Ovary (tissue), 9 donors: ENCODE data around the gene FAM53B. TPM values are rescaled to one million over a fixed set of nuclear protein-coding genes. Genes with fewer than 3 reads are reported as not detected.

Source experiments
- DNase-seq, 5 donors: peaks; one replicate each; pipeline ENCODE4 v3.0.0-alpha.2; 2019 to 2020
- H3K27ac ChIP-seq, 2 donors: fragments of 200-600 bp; one replicate each; pipeline versions ENCODE4 v1.5.1 to v1.8.0; 2019 to 2022
- H3K27me3 ChIP-seq: fragments of 200-600 bp; one replicate; pipeline ENCODE4 v1.8.0; 2022
- H3K36me3 ChIP-seq: fragments of 200-600 bp; sonication (generic); one replicate; pipeline ENCODE4 v1.5.1; 2019
- H3K4me1 ChIP-seq: one replicate; pipeline ENCODE4 v1.8.1; 2013; ENCODE audit warnings: mild to moderate bottlenecking, moderate library complexity; ENCODE audit not compliant: insufficient read depth
- H3K4me3 ChIP-seq: fragments of 200-600 bp; sonication (generic); one replicate; pipeline ENCODE4 v1.5.1; 2017
- H3K9me3 ChIP-seq, 2 donors: fragments of 200-600 bp in 1 of 2; sonication (generic) in 1 of 2; one replicate each; pipeline versions ENCODE4 v1.5.1 to v1.8.1; 2013 to 2019; ENCODE audit warnings: mild to moderate bottlenecking in 1 of 2, moderate library complexity in 1 of 2
- CTCF ChIP-seq, 3 donors: fragments of 450-650 bp in 2 of 3; fragments of 200-600 bp in 1 of 3; IDR thresholded peaks; one replicate each; pipeline versions ENCODE4 v1.5.1 to v1.8.0; 2016 to 2022; ENCODE audit warnings: antibody characterized with exemption in 3 of 3, mild to moderate bottlenecking in 1 of 3
- EP300 ChIP-seq: sonication (generic); formaldehyde crosslinking; IDR thresholded peaks from one replicate; pipeline ENCODE4 v1.6.1; 2017; ENCODE audit warnings: antibody characterized with exemption
- POLR2A ChIP-seq: fragments of 450-650 bp; IDR thresholded peaks from one replicate; pipeline ENCODE4 v1.6.1; 2017; ENCODE audit warnings: antibody characterized with exemption, mild to moderate bottlenecking, moderate library complexity
- WGBS, 3 donors: extraction: QIAGEN DNeasy Blood & Tissue Kit in 1 of 3; methylation state at CpG; one replicate each; pipeline versions ENCODE4 v1.1.5 to v1.1.7; 2013 to 2017; 5-methylcytosine and 5-hydroxymethylcytosine counted together
- intact Hi-C, 4 donors: fragments of 100-400 bp; cut with DNase I; formaldehyde crosslinking; loops; one replicate each; pipeline versions ENCODE4 v1.11.0 to v1.15.1; 2022 to 2023
- polyA plus RNA-seq, 2 donors: library from polyadenylated mRNA; stranded (reverse); fragments of 200-250 nt in 1 of 2; fragments of 350-450 nt in 1 of 2; fragmentation: Illumina TruSeq in 1 of 2; extraction: RNeasy Lipid Tissue Mini Kit (QIAGEN cat#74804) in 1 of 2; gene quantifications; one replicate each; pipeline ENCODE4 v1.2.3, GENCODE V29; 2013 to 2014
- total RNA-seq, 7 donors: library from RNA; depleted of rRNA in 2 of 7; stranded (reverse); fragments of >200 nt in 2 of 7; fragmentation: NEBNext Ultra II Directional in 3 of 7; extraction: Animal tissue kit (Norgen Biotek cat#: 25700) in 3 of 7; gene quantifications; one replicate each; pipeline versions ENCODE4 v1.1.0 to v1.2.4, GENCODE V29; 2016 to 2023
- donor health status: DM: no; HTN: no; CAD: no; lungs with moderate emphysema.
- donor health status: DM: no; HTN: no; CAD: no.
- donor health status: Bipolar disorder and iron deficiency.
- donor health status: DM: yes; HTN: yes; CAD: no.
- donor health status: DM: no; HTN: no; CAD: no.
- donor health status: DM: yes; HTN: yes; CAD: no.

Gene FAM53B
- total and polyA plus RNA-seq, 9 donors, result 9.7 to 77.6 (median 45.5) TPM

GRCh38 chr10:124745252-124745651 is 1.1 kb upstream of the FAM53B start:
- Histone ChIP-seq H3K9me3 (no peaks in the 10 kb centered on the region), H3K4me1 (peaks cover 10% of the 10 kb centered on the region), H3K27ac (peak overlapping the region in 1 of 2 donors; percentile 78), H3K4me3 (no peak overlapping the region), H3K27me3 (no peaks in the 10 kb centered on the region), H3K36me3 (no peaks in the 10 kb centered on the region)
- WGBS, 3 donors, result 44 to 54% (median 46%) methylated on average over 4 of the region's 4 CpGs
- intact Hi-C loops, result loop anchor here in 1 of 4 donors (2.0 kb wide), 1 partner anchor 214 kb away; no protein-coding TSS in a partner anchor
- no peak for DNase-seq
- TF ChIP-seq CTCF (IDR thresholded peaks at IDR 0.05) (no peak), EP300 (no peak), POLR2A (no peak)

- Histone ChIP-seq H3K4me3 (peak overlapping the region; percentile 72), H3K4me1 (peaks cover 17% of the 10 kb centered on the region), H3K27ac (peak overlapping the region; percentile 64 to 78), H3K27me3 (no peaks in the 10 kb centered on the region), H3K36me3 (no peaks in the 10 kb centered on the region), H3K9me3 (no peaks in the 10 kb centered on the region)
- WGBS, 3 donors, result 0 to 1% (median 0%) methylated on average over 74 to 101 of the region's 101 CpGs
- intact Hi-C loops, result loop anchor here (2.0 to 5.0 kb wide), 6 partner anchors 41 to 213 kb away; no protein-coding TSS in a partner anchor
- DNase-seq, result peak in 4 of 5 donors; percentile 54 to 70 (median 63)
- TF ChIP-seq EP300 (no peak), CTCF (IDR thresholded peaks at IDR 0.05) (no peak), POLR2A (no peak)
Observed at GRCh38 chr10:124743191-124744101, 732 bp downstream of the FAM53B start.

GRCh38 chr10:124742413-124743190 is 1.6 kb downstream of the FAM53B start:
- DNase-seq, result no peak
- intact Hi-C loops, result loop anchor here in 3 of 4 donors (5.0 kb wide), 5 partner anchors 40 to 210 kb away; no protein-coding TSS in a partner anchor
- Histone ChIP-seq H3K9me3 (no peaks in the 10 kb centered on the region), H3K4me1 (peaks cover 25% of the 10 kb centered on the region), H3K27me3 (no peaks in the 10 kb centered on the region), H3K36me3 (no peaks in the 10 kb centered on the region), H3K4me3 (peak overlapping the region; percentile 72), H3K27ac (peak overlapping the region; percentile 64 to 78)
- WGBS, 3 donors, result 1 to 2% (median 2%) methylated on average over 40 to 42 of the region's 42 CpGs
- TF ChIP-seq POLR2A, result no peak
- no peak for TF ChIP-seq CTCF (IDR thresholded peaks at IDR 0.05)
- TF ChIP-seq EP300, result no peak

GRCh38 chr10:124741922-124742412 is 2.2 kb downstream of the FAM53B start:
- Histone ChIP-seq H3K27me3 (no peaks in the 10 kb centered on the region), H3K27ac (peak overlapping the region in 1 of 2 donors; percentile 78), H3K4me3 (peak overlapping the region; percentile 72), H3K9me3 (no peaks in the 10 kb centered on the region), H3K36me3 (no peaks in the 10 kb centered on the region), H3K4me1 (peaks cover 31% of the 10 kb centered on the region)
- WGBS, 3 donors, result 32 to 37% (median 36%) methylated on average over 9 of the region's 9 CpGs
- no peak for TF ChIP-seq POLR2A
- TF ChIP-seq CTCF (IDR thresholded peaks at IDR 0.05), result no peak
- TF ChIP-seq EP300, result no peak
- no peak for DNase-seq
- intact Hi-C loops, result loop anchor here (2.0 to 5.0 kb wide), 7 partner anchors 40 to 210 kb away; no protein-coding TSS in a partner anchor
